Head of caudate nucleus (tissue), 42 donors: Measurements from ENCODE around the gene FALEC.
"Not testable (repeated sequence)": the region's sequence is repeated elsewhere in the genome, so short reads cannot be mapped to it uniquely, and the experiment has no call there.

Source experiments
- DNase-seq, 42 donors: peaks; one replicate each; pipeline versions ENCODE4 v3.0.0 to v3.0.0-alpha.2; 2020 to 2021; ENCODE audit warnings: mixed read lengths in 7 of 42
- intact Hi-C: fragments of 100-400 bp; cut with DNase I; formaldehyde crosslinking; loops from one replicate; pipeline ENCODE4 v1.15.0; 2022

Gene FALEC

DNA sequence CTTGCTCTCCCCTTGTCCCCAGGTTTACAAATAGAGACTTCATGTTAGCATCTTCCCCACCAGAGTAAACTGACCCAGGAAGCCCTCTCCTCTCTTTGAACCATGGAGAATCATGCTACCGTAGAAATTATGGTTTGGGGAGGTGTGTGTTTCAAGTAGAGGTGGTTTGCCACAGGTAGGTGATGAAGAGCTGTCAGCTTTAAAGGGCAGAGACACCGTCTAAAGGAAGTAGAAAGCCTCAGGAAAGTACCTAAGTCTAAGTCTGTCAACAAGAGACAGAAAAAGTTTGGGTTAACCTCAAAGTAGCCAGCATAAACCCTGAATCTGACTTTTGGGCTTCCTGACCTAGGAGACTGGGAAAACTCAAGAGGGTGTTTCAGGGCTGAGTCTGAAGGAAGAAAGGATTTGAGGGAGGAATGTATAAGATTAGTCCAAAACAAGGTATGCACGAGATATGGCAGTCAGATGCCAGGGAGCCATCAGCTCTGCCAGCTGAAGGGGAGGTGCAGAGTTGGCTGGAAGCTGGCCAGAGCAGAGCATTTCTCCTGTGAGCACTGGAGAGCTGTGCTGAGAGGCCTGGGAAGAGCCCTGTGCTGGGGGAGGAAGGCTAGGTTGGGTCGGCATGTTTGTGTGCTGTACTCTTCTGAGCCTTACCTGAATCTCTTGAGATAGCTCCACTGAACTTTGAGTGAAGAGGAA, 47.9 kb downstream of the FALEC start:
- intact Hi-C loops, result loop anchor here (5.0 kb wide), 1 partner anchor 64 kb away; the partner anchor contains the start of gene ENSA
- no peak for DNase-seq

DNA sequence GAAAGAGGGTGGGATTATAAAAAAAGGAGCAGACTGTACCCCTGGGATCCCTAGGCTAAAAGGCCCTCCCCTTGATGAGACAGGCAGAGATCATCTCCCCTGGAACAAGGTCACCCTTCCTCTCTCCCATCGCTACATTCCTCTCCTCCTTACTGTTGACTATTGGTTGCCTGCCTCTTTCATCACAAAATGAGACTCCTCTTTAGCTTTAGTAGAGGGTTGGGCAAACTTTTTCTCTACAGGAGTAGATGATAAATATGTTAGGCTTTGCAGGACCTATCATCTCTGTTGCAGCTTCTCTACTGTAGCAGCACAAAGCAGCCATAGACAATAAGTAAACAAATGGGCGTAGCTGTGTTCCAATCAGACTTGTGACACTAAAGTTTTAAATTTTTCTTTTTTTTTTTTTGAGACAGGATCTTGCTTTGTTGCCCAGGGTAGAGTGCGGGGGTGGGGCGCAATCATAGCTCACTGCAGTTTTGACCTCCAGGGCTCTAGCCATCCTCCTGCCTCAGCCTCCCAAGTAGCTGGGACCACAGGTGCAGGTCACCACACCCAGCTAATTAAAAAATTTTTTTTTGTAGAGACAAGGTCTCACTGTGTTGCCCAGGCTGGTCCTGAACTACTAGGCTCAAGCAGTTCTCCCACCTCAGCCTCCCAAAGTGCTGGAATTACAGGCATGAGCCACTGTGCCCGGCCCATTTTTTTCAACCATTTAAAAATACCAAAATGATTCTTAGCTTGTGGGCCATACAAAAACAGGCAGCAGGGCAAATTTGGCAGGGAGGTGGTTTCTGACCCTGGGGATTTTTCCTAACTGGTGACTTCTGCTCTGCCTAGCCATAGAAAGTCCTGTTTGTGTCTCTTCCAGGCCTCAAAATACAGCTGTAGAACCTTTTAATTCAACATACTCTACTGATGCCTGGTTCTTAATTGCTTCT, 48.8 kb downstream of the FALEC start:
- no peak for DNase-seq
- intact Hi-C loops, result loop anchor here (5.0 kb wide), 1 partner anchor 63 kb away; the partner anchor contains the start of gene ENSA

DNA sequence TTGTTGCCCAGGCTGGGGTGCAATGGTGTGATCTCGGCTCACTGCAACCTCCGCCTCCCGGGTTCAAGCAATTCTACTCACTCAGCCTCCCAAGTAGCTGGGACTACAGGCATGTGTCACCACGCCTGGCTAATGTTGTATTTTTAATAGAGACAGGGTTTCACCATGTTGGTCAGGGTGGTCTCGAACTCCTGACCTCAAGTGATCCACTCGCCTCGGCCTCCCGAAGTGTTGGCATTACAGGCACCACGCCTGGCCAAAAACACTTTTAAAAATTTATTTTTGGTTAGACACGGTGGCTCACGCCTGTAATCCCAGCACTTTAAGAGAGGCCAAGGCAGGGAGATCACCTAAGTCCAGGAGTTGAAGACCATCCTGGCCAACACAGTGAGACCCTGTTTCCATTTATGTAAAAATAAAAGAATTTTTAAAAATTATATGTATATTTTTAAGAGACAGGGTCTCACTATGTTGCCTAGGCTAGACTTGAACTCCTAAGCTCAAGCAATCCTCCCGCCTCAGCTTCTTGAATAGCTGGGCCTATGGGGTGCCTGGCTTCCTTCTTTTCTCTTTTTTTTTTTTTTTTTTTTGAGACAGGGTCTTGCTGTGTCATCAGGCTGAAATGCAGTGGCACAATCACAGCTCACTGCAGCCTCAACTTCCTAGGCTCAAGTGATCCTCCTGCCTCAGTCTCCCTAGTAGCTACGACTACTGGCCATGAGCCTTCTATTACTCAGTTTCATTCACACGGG, 49.9 kb downstream of the FALEC start:
- DNase-seq, intact Hi-C loops: not testable (repeated sequence)

DNA sequence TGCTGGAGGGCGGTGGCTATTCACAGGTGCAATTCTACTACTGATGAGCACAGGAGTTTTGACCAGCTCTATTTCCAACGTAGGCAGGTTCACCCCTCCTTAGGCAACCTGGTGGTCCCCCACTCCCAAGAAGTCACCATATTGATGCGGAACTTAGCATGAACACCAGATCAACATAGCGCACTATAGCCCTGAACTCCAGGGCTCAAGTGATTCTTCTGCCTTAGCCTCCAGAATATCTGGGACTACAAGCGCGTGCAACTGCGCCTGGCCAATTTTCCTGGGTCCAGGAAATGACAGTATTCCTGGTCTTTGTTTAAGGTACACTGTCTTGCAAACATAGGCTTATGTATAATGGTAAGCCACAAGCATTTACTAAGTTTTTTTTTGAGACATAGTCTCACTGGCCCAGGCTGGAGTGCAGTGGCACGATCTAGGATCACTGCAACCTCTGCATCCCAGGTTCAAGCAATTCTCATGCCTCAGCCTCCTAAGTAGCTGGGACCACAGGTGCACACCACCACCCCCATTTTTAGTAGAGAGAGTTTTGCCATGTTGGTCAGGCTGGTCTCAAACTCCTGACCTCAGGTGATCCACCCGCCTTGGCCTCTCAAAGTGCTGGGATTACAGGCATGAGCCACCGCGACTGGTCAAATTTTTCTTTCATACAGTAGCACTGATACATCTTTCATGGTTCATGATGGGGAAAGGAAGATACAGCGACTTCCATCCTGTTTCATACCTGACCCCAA, 51.2 kb downstream of the FALEC start:
- intact Hi-C loops, result no loop called here
- no peak for DNase-seq

DNA sequence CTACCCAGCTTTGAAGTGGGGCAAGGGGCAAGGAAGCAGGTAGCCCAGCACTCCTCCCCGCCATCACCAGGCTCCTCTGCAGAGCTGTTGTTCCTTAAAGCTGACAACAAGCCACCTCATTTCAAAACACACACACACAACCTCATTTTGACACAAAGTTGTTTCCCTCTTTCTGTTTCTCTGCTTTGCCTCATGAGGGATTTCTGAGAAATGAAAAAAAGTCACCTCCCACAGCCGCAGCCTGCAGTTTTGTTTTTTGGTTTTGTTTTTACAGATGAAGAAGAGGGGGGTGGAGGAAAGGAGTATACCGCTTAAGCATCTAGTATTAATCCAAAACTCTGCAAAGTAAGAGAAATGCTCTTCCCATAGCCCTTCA, 51.8 kb downstream of the FALEC start:
- intact Hi-C loops, result no loop called here
- DNase-seq, result no peak

DNA sequence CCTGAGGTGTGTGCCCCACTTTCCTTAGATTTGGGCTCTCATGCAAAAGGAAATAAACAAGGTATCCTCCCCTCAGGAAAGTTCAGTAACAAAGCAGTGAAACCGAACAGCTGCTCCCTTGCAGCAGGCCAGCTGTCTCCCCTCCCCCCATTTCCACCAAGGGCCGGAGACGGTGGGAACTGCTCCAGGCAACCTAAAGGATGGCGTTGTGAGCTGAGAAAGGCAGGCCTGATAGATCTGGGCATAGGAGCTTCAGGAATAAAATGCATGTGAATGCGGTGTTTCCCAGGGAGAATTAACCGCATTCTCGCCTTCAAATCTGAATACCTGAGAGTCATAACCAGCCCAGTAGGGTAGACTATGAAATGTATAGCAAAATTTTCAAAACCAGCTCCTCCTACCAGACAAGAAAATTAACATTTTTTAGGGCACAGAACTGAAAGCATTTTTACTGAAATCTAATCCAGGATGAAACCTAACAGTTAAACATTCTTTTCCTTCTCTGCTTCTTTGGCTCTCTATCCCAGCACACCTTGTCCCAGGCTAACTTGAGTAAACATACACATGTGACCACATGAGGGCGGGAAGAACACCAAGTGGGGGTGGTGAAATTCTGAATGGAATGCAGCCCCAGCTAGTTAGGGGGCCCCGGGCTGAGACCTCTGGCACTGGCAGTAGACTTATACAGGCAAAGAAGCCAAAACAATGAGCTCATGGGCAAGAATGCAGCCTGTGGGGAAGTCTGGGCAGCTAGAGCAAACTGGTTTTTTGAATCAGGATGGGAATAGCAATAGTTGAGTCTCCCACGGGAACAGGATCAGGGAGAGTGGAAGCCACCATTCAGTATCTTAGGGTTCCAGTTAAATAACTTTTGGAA, 52.4 kb downstream of the FALEC start:
- DNase-seq, result peak in 31 of 42 donors; percentile 25 to 80 (median 48)
- intact Hi-C loops, result no loop called here

DNA sequence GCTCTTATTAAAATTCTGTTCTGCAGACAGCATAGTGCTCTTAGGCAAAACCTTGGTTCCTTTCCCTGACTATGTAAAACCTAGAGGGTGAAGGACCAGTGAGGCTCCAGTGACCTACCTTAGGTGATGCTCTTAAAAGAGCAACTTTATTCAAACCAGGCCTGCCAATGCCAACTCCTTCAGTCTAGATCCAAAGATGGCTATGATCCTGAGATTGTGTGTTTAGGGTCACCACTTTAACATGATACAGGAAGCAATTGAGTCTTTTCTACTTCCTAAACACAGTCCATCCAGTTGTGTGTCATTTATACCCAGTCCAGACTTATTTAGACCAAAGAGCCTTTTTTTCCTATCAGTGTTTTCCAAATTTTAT, 53.0 kb downstream of the FALEC start:
- intact Hi-C loops, result no loop called here
- no peak for DNase-seq

DNA sequence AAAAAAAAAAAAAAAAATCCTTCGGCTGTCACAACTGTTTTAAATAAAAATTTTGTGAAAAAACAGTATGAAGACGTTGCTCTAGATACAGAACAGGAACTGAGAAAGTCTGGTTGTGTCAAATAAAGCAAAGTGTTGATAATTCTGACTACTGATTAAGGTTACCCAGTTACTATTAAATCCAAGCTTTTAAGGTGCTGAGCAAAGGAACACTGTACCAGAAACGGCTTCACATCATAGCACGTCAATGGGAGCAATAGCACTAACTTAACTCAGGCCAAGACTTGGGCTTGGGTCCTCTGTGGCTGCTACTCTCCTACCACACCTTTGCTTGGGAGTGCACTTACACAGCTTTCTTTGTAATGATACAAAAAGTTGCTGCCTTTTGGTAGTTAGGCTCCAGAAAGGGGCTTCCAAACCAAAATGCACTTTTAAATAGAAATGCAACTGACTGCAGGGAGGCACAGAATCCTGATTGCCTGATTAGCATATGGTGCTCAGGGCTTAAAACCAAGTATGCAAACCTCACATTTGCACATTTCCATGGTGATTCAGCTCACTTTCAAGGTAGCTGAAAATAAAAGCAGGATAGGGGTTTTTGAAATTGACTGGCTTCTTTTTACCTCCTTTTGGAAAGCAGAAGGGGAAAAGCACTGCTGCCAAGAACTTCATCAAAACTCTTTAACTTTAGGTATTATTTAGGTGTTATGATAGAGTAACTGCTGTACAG, 57.5 kb downstream of the FALEC start:
- intact Hi-C loops, result no loop called here
- no peak for DNase-seq

DNA sequence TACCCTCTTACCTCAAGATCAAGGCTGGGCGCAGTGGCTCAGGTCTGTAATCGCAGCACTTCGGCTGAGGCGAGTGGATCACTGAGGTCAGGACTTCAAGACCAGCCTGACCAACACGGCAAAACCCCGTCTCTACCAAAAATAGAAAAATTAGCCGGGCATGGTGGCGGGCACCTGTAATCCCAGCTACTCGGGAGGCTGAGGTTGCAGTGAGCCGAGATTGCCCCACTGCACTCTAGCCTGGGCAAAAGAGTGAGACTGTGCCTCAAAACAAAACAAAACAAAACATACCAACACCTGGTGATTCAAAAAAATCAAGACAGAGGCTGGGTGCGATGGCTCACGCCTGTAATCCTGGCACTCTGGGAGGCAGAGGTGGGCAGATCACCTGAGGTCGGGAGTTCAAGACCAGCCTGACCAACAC, 58.1 kb downstream of the FALEC start:
- DNase-seq, intact Hi-C loops: not testable (repeated sequence)

DNA sequence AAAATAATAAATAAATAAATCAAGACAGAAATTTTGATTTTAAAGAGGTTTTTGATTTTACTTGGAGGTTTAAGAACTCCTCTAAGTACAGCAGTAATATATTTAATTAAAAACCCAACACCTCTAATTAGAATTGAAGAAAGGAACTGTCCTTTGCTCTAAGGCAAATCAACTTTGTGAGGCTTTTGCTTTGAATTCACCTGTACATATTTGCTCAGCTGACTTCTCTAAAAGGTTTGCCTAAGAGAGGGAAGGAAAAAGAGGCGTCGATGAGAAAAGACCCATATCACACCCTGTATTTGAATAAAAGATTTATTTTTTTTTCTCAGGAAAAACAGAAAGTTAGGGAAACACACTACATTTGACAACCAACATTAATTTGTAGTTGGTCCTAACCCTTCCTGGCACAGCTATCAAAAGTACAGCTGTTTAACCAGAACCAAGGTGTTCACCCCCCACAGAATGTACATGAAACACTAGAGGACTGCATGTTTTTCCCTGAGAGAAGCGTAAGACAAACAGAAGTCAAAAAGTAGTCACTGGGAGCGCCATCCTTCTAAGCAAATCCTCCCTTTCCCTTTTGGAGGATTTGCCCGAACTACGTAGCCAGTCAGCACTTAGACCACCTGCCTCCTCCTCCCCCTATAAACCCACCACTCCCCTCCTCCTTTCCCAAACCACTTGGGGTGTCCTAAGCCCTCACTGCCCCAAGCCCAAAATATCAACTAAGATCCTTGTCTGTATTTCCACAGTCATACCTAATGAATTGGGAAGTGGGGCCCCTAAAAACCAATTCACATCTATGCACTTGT, 58.9 kb downstream of the FALEC start:
- DNase-seq, result no peak
- intact Hi-C loops, result loop anchor here (5.0 kb wide), 1 partner anchor 53 kb away; the partner anchor contains the start of gene ENSA

DNA sequence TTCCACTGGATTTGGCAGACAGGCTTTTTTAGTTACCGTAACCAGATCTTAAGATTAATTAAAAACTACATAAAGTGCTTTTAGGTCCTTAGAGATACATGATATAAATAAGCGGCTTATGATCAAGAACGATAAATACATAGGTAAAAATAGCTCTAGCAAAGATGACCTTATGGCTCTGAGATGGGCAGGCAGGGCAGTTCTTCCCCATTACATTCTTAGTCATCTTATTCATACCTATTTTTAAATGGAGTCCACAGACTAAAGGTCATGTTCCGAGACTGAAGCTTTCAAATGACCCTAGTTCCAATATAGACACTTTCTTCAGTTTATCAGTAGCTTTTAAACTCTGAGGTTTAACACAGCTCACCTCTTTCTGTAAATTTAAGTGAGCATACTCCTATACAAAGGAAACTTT, 59.5 kb downstream of the FALEC start:
- intact Hi-C loops, result loop anchor here (5.0 kb wide), 1 partner anchor 52 kb away; the partner anchor contains the start of gene ENSA
- no peak for DNase-seq

DNA sequence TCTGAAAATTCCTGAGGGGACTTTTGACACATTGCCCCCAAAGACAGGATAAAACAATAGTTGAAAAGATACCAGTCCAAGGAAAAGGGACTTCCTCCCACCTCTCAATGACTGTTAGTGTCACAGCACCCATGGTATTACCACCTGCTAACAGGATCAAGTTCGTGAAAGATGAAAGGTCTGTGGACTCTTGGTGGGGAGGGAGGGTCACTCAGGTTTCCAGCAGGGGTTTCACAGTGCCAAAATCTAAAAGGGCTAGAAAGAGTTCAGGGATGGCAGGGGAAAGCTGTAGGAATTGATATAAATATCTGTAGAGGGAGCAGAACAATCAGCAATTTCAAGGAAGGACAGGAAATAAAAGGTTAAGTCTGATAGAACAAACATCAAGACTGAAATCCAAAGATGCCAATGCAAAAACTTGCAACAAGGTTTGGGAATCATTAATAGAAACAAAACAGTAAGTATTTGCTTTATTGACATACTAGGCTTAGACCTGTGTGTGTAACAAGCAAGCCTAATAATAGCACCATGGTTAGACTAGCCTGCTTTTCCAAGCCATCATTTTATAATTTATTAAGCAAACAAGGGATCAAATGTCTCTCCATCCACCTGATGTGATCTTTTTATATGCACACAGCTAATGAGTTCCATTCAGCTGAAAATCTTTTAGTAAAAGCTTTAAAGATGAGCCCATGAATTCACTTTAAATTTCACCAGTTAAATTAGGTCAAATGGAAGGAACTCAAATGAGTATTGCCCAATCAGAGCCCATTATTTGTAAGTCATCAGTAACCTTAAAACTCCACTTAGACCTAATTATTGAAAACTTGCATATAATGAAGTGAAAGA, 60.2 kb downstream of the FALEC start:
- DNase-seq, result no peak
- intact Hi-C loops, result loop anchor here (5.0 kb wide), 1 partner anchor 52 kb away; the partner anchor contains the start of gene ENSA

DNA sequence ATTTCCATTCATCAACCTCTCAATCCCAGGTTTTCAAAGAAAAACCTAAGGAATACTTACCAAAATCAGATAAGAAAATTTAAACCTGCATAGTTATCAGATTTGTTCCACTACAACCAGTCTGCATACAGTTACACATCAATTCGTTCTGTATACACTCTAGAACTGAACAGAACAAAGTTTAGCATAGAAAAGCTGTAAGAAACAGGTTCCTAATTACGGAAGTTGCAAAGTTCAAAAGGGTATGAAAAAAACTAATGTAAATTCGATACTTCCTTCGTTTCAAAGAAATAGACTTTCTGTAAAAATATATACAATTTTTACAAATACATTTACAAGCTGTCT, 60.8 kb downstream of the FALEC start:
- intact Hi-C loops, result loop anchor here (5.0 kb wide), 1 partner anchor 51 kb away; the partner anchor contains the start of gene ENSA
- no peak for DNase-seq

DNA sequence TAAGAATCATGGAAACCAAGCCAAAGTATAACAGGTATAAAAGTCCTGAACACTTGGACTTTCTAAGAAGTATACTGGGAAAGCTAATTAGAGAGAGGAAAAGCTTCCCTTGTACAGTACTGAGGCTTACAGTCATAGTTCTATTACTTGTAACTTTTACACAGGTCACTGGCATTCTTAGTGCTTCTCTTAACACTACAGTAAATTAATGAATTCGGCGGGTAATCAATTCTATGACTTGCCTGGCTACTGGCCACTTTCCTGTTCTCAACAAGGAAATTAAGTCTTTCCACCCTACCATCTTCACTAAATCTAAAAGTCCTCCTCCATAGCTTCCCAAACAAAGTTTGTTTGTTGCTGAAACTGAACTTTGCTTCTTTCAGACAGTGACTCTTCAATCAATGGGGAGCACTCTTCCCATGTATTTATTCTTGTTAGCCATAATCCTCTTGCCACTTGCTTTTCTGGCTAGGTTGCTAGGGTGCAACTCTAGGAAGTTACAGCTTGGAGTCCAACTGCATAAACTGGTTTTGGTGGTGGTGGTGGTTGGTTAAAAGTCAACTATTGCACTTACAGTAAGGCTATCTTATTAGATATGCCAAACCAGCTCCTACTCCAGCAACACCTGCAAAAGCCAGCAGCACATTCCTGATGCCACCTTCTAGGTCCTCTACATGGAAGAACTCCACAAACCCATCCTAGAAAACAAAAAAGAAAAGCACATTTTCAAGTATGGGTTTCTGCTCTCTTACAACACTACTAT, 61.4 kb downstream of the FALEC start:
- DNase-seq, result no peak
- intact Hi-C loops, result loop anchor here (5.0 kb wide), 1 partner anchor 50 kb away; the partner anchor contains the start of gene ENSA
